K562 (cell line): ENCODE data around the gene DENND6A. TPM values are rescaled to one million over a fixed set of nuclear protein-coding genes. Genes with fewer than 3 reads are reported as not detected.

ENCODE experiments used
- ATAC-seq: fragments of 200-7000 bp; cut with Tn5 transposase; 3 replicates; pipeline ENCODE4 v1.9.1; 2020; ENCODE audit warnings: moderate library complexity
- BruUV-seq: library from RNA; stranded (reverse); fragments of 400-500 nt; replicated peaks from 2 replicates; lab custom pipeline; 2021; lab: Mats Ljungman, UMichigan
- CTCF ChIA-PET: fragments of 300-600 bp; formaldehyde crosslinking; extraction: SDS; loops from one replicate; lab custom pipeline; 2021; ENCODE audit warnings: low intra/inter-chr PET ratio; lab: Yijun Ruan, JAX
- POLR2A ChIA-PET: fragments of 300-600, 350-650 bp; sonication (Branson Sonifier 250); formaldehyde crosslinking; extraction: SDS; loops from one replicate; lab custom pipeline; 2021; ENCODE audit warnings: antibody characterized with exemption, inconsistent platforms; lab: Yijun Ruan, JAX
- DNase-seq, 4 experiments: peaks; one replicate each; pipeline versions ENCODE4 v3.0.0 to v3.0.0-alpha.2; 2011 to 2018; ENCODE audit warnings: low spot score in 3 of 4, mixed read lengths in 3 of 4; ENCODE audit errors: extremely low read depth in 1 of 4
- FAIRE-seq: peaks from 2 replicates; lab custom pipeline; 2011; peaks lifted over from hg19 to GRCh38; lab: Jason Lieb, UNC
- H2AFZ ChIP-seq: 2 replicates; pipeline ENCODE4 v1.6.0; 2011; ENCODE audit warnings: low read depth, low read length, control low read depth, inconsistent platforms
- H3K27ac ChIP-seq: fragments of 200-600 bp; 3 replicates; pipeline ENCODE4 v1.8.0; 2011; ENCODE audit warnings: low read depth, mild to moderate bottlenecking, control low read depth, inconsistent platforms, low read length, moderate library complexity, mixed read lengths; ENCODE audit errors: extremely low read depth
- H3K27me3 ChIP-seq, 2 experiments: fragments of 300-600 bp in 1 of 2; 2 replicates in 1 of 2; 3 replicates in 1 of 2; pipeline versions ENCODE4 v1.6.0 to v1.8.0; 2011; ENCODE audit warnings: inconsistent platforms in 2 of 2, low read length in 2 of 2, mild to moderate bottlenecking in 1 of 2, mixed read lengths in 1 of 2, moderate library complexity in 1 of 2; ENCODE audit not compliant: control insufficient read depth in 2 of 2, insufficient read depth in 2 of 2
- H3K36me3 ChIP-seq: fragments of 300-600 bp; 3 replicates; pipeline ENCODE4 v1.8.0; 2011; ENCODE audit warnings: mild to moderate bottlenecking, low read length, inconsistent platforms; ENCODE audit not compliant: control insufficient read depth, insufficient read depth
- H3K4me1 ChIP-seq, 2 experiments: fragments of 200-600 bp in 1 of 2; replicated peaks in 1 of 2; 2 replicates in 1 of 2; 3 replicates in 1 of 2; pipeline versions ENCODE4 v1.5.1 to v1.8.0; 2011; ENCODE audit warnings: inconsistent platforms in 2 of 2, low read length in 2 of 2, mild to moderate bottlenecking in 1 of 2, mixed read lengths in 1 of 2, moderate library complexity in 1 of 2; ENCODE audit not compliant: control insufficient read depth in 2 of 2, insufficient read depth in 2 of 2
- H3K4me2 ChIP-seq: 2 replicates; pipeline ENCODE4 v1.6.1; 2011; ENCODE audit warnings: low read length, control low read depth, inconsistent platforms, mixed read lengths; ENCODE audit not compliant: insufficient read depth
- H3K4me3 ChIP-seq: fragments of 200-600 bp; sonication (generic), shearing (Covaris generic); 2 replicates; pipeline ENCODE4 v1.5.1; 2016; ENCODE audit warnings: control low read depth, inconsistent platforms
- H3K79me2 ChIP-seq: fragments of 200-600 bp; 3 replicates; pipeline ENCODE4 v1.8.0; 2011; ENCODE audit warnings: low read length, inconsistent platforms; ENCODE audit not compliant: control insufficient read depth, insufficient read depth
- H3K9ac ChIP-seq, 2 experiments: 2 replicates each; pipeline versions ENCODE4 v1.6.0 to v1.6.1; 2011; ENCODE audit warnings: low read depth in 2 of 2, low read length in 2 of 2, control low read depth in 1 of 2, inconsistent platforms in 1 of 2, mild to moderate bottlenecking in 1 of 2, mixed read lengths in 1 of 2; ENCODE audit not compliant: insufficient read depth in 1 of 2
- H3K9me1 ChIP-seq: one replicate; pipeline ENCODE4 v1.6.0; 2011; ENCODE audit warnings: inconsistent platforms, mild to moderate bottlenecking, low read length, moderate library complexity; ENCODE audit not compliant: control insufficient read depth, insufficient read depth
- H3K9me3 ChIP-seq: replicated peaks from 2 replicates; pipeline ENCODE4 v1.5.1; 2011; ENCODE audit warnings: low read depth, low read length, inconsistent platforms; ENCODE audit not compliant: control insufficient read depth, insufficient read depth
- H4K20me1 ChIP-seq: replicated peaks from 2 replicates; pipeline ENCODE4 v1.6.1; 2011; ENCODE audit warnings: low read length, inconsistent platforms, mixed read lengths; ENCODE audit not compliant: control insufficient read depth, insufficient read depth
- TOE1 ChIP-seq, 2 experiments: fragments of 450-650 bp in 1 of 2; sonication (generic) in 1 of 2; formaldehyde crosslinking in 1 of 2; IDR thresholded peaks; 2 replicates each; pipeline versions ENCODE4 v1.7.1 to v1.8.0; 2016 to 2022; ENCODE audit warnings: borderline replicate concordance in 2 of 2, mild to moderate bottlenecking in 2 of 2, antibody characterized with exemption in 1 of 2, inconsistent platforms in 1 of 2, low read depth in 1 of 2, missing genetic modification reagents in 1 of 2, moderate library complexity in 1 of 2
- ZNF133 ChIP-seq: fragments of 250-450 bp; sonication (Bioruptor Pico); IDR thresholded peaks from 2 replicates; pipeline ENCODE4 v1.4.0; 2020; ENCODE audit warnings: mild to moderate bottlenecking
- ZNF830 ChIP-seq: fragments of 250-450 bp; sonication (Bioruptor Pico); IDR thresholded peaks from 2 replicates; pipeline ENCODE4 v1.5.0; 2021; ENCODE audit warnings: mild to moderate bottlenecking
- WGBS: fragments of 100-300 bp; shearing (Covaris generic); methylation state at CpG from one replicate; pipeline ENCODE4 v1.1.6; 2016; ENCODE audit warnings: low coverage, mixed read lengths; ENCODE audit not compliant: insufficient coverage; ENCODE audit errors: missing lambda C conversion rate; 5-methylcytosine and 5-hydroxymethylcytosine counted together
- in situ Hi-C: fragments of 300-500 bp; cut with MboI; formaldehyde crosslinking; loops from 4 replicates; pipeline ENCODE4 v1.15.0; 2018; ENCODE audit warnings: inconsistent platforms, mixed read lengths
- intact Hi-C: fragments of 100-400 bp; cut with micrococcal nuclease; formaldehyde crosslinking; loops from 2 replicates; pipeline ENCODE4 v1.14.2; 2022
- polyA plus RNA-seq, 8 experiments: library from polyadenylated mRNA; depleted of rRNA in 4 of 8; stranded (reverse) in 5 of 8; unstranded in 3 of 8; fragments of >200 nt; fragmentation: Nextera tagmentation in 2 of 8; fragmentation: Illumina TruSeq in 1 of 8; extraction: Ambion mirVana in 2 of 8; extraction: Trizol in 1 of 8; gene quantifications; 2 replicates each; pipeline versions ENCODE4 v1.2.1 to v1.2.3, GENCODE V29; 2011 to 2014; ENCODE audit warnings: inconsistent platforms in 1 of 8, missing spikeins in 1 of 8
- total RNA-seq, 7 experiments: library from RNA; depleted of rRNA in 6 of 7; stranded (reverse); fragments of >200 nt in 6 of 7; fragmentation: Illumina TruSeq in 2 of 7; extraction: Trizol in 2 of 7; gene quantifications; 2 replicates each; pipeline versions ENCODE4 v1.2.1 to v1.2.3, GENCODE V29; 2011 to 2021; ENCODE audit warnings: low replicate concordance in 1 of 7
- TF ChIP-seq, protein P1 (sequence below): fragments of 450-650 bp; IDR thresholded peaks from 2 replicates; pipeline ENCODE4 v1.6.1; 2016; ENCODE audit warnings: borderline replicate concordance
- TF ChIP-seq, protein P2 (sequence below): sonication (generic); formaldehyde crosslinking; IDR thresholded peaks from 2 replicates; pipeline ENCODE4 v1.8.1; 2022; ENCODE audit warnings: missing genetic modification reagents
- TF ChIP-seq, protein P3 (sequence below): fragments of 250-450 bp; sonication (Bioruptor Pico); IDR thresholded peaks from 2 replicates; pipeline ENCODE4 v1.8.0; 2022; ENCODE audit warnings: moderate library complexity, mild to moderate bottlenecking, inconsistent platforms
- TF ChIP-seq, protein P4 (sequence below): sonication (generic); formaldehyde crosslinking; IDR thresholded peaks from 2 replicates; pipeline ENCODE4 v1.8.1; 2023; ENCODE audit warnings: mild to moderate bottlenecking, missing genetic modification reagents

The DENND6A gene
- total and polyA plus RNA-seq, 9 of the 15 experiments (the other 6 are each of a cell fraction or from before 2014, with no cell fraction given) = 1.5 to 12.7 (median 7.1) TPM

DNA sequence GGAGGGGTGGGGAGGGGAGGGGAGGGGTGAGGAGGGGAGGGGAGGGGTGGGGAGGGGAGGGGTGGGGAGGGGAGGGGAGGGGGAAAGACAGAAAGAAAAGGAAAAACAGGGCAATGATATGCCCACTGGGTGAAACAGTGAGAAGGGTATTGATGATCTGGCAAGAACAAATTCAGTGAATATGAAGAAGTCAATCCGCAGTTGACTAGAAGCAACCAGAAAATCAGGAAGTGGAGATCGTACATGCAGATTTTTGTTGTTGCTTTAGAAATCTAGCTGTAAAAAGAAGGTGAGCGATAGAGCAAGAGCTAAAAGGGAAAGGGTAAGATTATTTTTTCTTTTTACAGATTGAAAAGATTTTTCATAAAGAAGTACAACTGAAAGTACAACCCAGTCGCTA, 48.1 kb downstream of the DENND6A start:
- Histone ChIP-seq H3K4me3 (no peak overlapping the region), H3K79me2 (no peaks in the 10 kb centered on the region), H3K36me3 (peaks cover 24% of the 10 kb centered on the region; the same call in 1 of the 3 replicates), H3K9me3 (no peaks in the 10 kb centered on the region), H3K4me1 (no peaks in the 10 kb centered on the region), H4K20me1 (no peaks in the 10 kb centered on the region), H3K9me1 (no peaks in the 10 kb centered on the region), H3K9ac (no peak overlapping the region), H3K27me3 (no peaks in the 10 kb centered on the region), H2AFZ (no peak overlapping the region), H3K27ac (no peak overlapping the region), H3K4me2 (no peak overlapping the region)
- DNase-seq (no peak), ATAC-seq (no peak), FAIRE-seq (no peak)
- ChIA-PET POLR2A (no interaction called here), CTCF (no interaction called here)
- TF ChIP-seq ZNF133 (CRISPR knock-in tag) (no peak), ZNF830 (CRISPR knock-in tag) (no peak), TOE1 (IDR thresholded peaks at IDR 0.05; ENCODE audit: borderline replicate concordance) (no peak), TOE1 (CRISPR knock-in tag; IDR thresholded peaks at IDR 0.05; ENCODE audit: borderline replicate concordance, low read depth) (no peak)
- TF ChIP-seq, protein P1, sequence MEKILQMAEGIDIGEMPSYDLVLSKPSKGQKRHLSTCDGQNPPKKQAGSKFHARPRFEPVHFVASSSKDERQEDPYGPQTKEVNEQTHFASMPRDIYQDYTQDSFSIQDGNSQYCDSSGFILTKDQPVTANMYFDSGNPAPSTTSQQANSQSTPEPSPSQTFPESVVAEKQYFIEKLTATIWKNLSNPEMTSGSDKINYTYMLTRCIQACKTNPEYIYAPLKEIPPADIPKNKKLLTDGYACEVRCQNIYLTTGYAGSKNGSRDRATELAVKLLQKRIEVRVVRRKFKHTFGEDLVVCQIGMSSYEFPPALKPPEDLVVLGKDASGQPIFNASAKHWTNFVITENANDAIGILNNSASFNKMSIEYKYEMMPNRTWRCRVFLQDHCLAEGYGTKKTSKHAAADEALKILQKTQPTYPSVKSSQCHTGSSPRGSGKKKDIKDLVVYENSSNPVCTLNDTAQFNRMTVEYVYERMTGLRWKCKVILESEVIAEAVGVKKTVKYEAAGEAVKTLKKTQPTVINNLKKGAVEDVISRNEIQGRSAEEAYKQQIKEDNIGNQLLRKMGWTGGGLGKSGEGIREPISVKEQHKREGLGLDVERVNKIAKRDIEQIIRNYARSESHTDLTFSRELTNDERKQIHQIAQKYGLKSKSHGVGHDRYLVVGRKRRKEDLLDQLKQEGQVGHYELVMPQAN = no peak
- TF ChIP-seq, protein P2, sequence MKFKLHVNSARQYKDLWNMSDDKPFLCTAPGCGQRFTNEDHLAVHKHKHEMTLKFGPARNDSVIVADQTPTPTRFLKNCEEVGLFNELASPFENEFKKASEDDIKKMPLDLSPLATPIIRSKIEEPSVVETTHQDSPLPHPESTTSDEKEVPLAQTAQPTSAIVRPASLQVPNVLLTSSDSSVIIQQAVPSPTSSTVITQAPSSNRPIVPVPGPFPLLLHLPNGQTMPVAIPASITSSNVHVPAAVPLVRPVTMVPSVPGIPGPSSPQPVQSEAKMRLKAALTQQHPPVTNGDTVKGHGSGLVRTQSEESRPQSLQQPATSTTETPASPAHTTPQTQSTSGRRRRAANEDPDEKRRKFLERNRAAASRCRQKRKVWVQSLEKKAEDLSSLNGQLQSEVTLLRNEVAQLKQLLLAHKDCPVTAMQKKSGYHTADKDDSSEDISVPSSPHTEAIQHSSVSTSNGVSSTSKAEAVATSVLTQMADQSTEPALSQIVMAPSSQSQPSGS = no peak
- TF ChIP-seq, protein P3, sequence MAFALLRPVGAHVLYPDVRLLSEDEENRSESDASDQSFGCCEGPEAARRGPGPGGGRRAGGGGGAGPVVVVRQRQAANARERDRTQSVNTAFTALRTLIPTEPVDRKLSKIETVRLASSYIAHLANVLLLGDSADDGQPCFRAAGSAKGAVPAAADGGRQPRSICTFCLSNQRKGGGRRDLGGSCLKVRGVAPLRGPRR (CRISPR knock-in tag) = no peak
- TF ChIP-seq, protein P4, sequence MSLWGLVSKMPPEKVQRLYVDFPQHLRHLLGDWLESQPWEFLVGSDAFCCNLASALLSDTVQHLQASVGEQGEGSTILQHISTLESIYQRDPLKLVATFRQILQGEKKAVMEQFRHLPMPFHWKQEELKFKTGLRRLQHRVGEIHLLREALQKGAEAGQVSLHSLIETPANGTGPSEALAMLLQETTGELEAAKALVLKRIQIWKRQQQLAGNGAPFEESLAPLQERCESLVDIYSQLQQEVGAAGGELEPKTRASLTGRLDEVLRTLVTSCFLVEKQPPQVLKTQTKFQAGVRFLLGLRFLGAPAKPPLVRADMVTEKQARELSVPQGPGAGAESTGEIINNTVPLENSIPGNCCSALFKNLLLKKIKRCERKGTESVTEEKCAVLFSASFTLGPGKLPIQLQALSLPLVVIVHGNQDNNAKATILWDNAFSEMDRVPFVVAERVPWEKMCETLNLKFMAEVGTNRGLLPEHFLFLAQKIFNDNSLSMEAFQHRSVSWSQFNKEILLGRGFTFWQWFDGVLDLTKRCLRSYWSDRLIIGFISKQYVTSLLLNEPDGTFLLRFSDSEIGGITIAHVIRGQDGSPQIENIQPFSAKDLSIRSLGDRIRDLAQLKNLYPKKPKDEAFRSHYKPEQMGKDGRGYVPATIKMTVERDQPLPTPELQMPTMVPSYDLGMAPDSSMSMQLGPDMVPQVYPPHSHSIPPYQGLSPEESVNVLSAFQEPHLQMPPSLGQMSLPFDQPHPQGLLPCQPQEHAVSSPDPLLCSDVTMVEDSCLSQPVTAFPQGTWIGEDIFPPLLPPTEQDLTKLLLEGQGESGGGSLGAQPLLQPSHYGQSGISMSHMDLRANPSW (CRISPR knock-in tag) = no peak
- WGBS = 92% methylated on average over 4 of the region's 4 CpGs
- BruUV-seq = no TSS peak
- in situ Hi-C loops (no loop called here), intact Hi-C loops (loop anchor here (10.0 kb wide), 1 partner anchor 180 kb away; no protein-coding TSS in a partner anchor)
